GM19372 (cell line): ENCODE data around the gene MYBPH.

Experiments
- ATAC-seq: cut with Tn5 transposase; IDR thresholded peaks from one replicate; pipeline ENCODE4 v1.9.1; 2021; ENCODE audit warnings: mild to moderate bottlenecking, low read depth, moderate library complexity; ENCODE audit not compliant: unreplicated experiment

The MYBPH gene

GRCh38 chr1:203201516-203202205, 26.0 kb upstream of the MYBPH start:
- no peak for ATAC-seq

DNA sequence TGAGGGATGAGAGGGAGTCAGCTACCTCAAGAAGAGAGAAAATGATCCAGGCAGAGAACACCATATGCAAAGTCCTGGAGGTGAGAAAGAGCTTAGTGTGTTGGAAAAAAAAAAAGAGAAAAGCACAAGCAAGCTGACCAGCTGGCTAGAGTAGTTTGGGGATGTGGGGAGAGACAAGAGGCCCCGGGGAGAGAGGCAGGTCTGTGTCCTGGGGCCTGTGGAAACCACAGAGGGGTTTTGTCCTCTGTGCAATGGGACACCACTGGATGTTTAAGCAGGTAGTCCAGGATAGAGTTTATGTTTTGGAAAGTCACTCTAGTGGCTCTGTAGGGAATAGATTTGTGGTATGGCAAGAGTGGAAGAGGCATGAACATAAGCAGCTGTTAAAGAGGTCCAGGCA, 25.3 kb upstream of the MYBPH start:
- no peak for ATAC-seq

- no peak for ATAC-seq
Measured at GRCh38 chr1:203199816-203200571, 24.4 kb upstream of the MYBPH start.

- no peak for ATAC-seq
Measured at GRCh38 chr1:203199481-203199815, 23.8 kb upstream of the MYBPH start.

DNA sequence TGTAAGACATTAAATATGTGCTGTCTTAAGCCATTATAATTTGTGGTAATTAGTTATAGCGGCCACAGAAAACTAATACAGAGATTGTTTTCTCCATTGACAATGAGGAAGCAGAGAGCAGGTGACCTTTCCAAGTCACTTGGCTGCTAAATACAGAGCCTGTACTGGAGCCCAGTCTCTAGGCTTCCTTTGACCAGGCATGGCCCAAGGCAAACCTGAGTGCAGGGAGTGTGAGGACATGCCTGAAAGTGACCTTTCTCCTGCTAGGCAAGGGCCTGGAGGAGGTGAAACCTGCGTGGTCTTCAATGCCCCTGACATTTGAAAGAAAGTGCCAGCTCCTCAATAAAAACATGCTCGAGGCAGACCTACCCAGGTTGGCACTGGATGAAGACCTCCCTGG, 23.4 kb upstream of the MYBPH start:
- no peak for ATAC-seq

DNA sequence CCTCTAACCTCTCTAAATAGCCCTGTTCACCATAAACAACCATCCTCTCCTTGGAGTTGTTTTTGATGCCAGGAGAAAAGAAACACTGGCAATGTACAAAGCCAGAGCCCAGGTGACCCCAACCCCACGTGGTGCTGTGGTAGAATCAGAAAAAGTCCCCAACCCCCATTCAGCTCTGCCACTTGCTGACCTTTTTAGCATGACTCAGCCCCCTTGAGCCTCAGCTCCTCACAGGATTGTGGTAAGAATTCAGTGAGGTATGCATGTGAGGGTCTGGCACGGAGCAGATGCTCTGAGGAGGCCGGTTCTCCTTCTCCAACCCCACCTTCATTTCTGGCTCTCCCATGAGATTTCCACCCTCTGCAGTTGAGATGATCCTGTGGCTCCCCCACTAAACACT, 22.0 kb upstream of the MYBPH start:
- ATAC-seq = no peak

- ATAC-seq = no peak
Measured at GRCh38 chr1:203196371-203196770, 20.7 kb upstream of the MYBPH start.

- no peak for ATAC-seq
Measured at GRCh38 chr1:203190949-203191348, 15.3 kb upstream of the MYBPH start.

DNA sequence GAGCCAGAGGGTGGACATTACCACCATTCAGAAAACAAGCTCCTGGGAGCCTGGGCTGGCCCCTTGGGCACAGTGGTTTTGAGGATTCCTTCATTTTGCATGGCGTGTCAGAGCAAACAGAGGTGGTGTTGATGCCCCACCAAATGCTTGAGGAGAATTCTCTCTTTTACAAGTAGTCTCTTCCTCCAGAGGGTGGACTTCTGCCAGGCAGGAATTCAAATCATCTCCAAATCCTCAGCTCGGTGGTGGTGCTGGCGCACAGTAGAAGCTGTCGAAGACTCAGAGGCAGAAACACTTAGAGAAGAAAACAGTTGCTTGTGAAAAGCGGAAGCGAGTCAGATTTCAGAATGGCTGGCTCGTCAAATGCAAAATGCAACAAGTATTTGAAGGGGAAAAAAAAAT, 14.3 kb upstream of the MYBPH start:
- ATAC-seq = no peak

DNA sequence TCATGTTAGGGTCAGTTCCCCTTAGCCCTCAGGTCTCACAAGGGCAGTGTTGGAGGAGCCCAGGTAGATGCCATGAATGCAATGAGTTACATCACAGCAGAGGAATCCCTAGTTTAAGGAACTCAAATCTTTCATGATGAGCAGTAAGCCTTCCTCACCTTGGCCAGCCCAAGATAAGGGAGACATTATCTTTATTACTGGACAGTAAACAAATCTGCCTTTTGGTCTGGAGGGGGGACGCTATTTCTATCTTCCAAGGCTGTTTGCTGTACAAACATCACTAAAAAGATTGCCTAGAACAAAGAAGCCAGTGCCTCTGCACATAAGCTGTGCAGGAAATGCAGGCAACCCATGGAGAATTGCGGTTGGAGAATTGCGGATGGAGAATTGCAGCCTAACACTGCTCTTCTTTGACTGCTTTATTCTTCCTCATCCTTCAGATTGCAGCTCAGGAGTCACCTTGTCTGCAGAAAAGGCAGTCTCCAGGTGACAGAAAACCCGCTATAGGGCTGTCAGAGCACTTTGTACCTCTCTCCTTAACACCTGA, 13.1 kb upstream of the MYBPH start:
- no peak for ATAC-seq

- ATAC-seq = no peak
Measured at GRCh38 chr1:203187689-203188264, 12.2 kb upstream of the MYBPH start.

DNA sequence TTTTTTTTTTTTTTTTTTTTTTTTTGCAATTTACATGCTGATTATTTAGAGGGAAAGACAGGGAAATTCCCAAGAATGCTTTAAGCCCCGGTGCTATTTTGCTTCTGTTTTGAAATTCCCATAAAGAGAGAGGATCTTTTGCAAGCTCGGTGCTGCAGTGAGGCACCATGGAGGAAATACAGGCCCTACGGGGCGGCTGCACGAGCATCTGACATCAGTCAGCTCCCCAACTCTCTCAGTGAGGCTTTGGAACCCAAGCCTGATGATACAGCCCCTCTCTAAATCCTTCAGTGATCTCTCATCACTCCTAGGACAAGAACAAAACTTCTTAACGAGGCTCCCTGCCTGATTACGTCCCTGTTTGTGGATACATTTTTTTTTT, 11.7 kb upstream of the MYBPH start:
- ATAC-seq = no peak

DNA sequence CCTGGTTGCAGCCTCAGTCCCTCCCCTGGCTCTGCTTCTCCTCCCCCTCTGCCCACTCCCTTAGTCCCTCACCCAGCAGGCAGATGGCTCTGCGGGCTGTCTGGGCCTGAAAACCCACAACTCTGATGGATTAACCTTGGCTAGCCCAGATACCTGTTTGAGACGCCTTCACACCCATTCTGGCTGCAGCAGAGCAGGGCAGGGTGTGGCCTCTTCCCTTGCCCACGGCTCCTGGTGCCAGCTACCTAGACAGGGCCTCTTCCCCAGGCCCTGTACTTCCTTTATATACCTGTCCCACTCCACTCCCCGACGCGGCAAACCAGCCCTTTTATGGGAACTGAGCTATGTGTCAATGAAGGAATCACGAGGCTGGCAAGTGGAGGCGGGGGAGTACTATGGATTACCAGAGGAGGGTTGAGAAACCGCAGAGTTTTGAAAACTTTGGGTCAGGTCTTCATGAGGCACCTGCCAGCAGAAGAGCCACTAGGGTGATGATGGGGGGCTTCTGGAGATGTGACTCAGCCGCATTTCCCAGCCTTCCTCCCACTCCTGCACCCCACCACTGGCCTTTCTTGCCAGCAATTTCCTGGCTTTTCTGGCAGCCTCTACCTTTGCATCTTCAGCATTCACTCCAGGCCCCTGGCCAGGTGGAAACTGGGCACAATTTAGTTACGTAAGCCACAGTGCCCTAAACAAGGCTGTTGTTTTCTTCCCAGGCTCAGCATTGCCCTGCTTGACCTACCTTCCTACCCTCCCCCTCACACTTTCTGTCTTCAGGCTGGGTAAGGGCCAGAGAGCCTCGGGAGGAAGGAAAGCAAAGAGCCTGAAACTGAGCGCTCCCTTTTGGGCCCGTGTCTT, 11.0 kb upstream of the MYBPH start, which contains the start of gene CHI3L1:
Gene CHI3L1, minus strand, starts transcription at position 259 of the 858 bp plus-strand sequence. Its CDS starts 81 bp downstream, at position 178.
- ATAC-seq = no peak

GRCh38 chr1:203186091-203186445, 10.4 kb upstream of the MYBPH start:
- no peak for ATAC-seq

GRCh38 chr1:203185585-203185984, 10.0 kb upstream of the MYBPH start:
- ATAC-seq = no peak

- no peak for ATAC-seq
Measured at GRCh38 chr1:203185061-203185461, 9.4 kb upstream of the MYBPH start.

DNA sequence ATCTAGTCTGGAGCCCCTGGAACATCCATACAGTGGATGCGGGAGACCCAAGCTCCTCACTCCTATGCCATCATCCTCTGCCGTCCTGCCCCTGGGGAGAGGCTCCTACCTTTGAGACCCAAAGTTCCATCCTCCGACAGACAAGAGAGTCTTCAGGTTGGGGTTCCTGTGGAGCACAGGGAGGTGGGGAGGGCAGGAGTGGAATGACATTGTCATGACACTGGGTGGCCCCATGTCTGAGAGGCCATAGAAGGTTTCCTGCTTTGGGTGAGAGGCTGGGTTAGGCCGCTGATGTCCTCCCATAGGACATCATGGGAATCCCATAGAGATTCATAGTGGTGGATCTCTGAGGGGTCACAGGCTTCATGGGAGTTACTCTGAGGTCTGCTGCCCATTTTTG, 8.8 kb upstream of the MYBPH start:
- ATAC-seq = no peak

DNA sequence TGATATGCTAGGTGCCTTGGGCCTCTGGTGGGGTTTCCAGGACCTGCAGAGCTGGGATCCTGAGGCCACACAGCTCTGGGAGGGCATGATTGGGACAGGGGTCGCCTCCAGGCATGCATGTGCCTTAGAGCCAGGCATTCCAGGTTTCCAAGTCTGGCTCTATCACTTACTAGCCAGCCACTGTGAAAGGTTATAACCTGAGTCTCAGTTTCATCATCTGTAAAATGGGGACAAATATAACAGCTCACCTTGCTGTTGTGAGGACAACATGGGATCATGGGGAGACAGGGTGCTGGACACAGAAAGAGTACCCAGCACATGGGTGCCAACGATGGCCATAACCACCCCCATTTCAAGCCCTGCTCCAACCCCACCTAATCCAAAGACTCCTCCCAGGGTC, 8.2 kb upstream of the MYBPH start:
- ATAC-seq = no peak

DNA sequence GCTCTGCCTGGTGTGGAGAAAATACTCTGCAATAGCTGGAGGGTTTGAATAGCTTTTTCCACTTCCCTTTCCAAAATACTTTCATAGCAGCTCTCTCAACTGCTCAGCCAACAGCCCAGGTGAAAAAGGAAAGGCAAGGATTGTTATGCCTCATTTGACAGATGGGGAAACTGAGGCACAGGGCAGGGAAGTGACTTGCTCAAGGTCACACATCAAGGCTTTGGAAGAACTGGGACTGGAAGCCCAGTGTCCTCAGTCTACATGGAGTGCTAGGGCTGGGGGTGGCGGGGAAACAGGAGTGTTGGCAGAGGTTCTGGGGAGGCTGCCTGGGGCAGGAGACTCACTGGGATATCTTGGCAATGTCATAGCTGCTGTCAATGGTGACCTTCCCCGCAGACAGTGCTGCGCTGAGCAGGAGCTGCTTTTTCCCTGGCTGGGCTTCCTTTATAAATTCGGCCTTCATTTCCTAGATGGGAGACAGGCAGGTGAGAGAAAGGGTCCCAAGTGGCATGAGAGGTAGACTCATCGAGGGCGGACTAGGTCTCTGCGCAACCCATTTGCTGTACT, 6.8 kb upstream of the MYBPH start:
- no peak for ATAC-seq

DNA sequence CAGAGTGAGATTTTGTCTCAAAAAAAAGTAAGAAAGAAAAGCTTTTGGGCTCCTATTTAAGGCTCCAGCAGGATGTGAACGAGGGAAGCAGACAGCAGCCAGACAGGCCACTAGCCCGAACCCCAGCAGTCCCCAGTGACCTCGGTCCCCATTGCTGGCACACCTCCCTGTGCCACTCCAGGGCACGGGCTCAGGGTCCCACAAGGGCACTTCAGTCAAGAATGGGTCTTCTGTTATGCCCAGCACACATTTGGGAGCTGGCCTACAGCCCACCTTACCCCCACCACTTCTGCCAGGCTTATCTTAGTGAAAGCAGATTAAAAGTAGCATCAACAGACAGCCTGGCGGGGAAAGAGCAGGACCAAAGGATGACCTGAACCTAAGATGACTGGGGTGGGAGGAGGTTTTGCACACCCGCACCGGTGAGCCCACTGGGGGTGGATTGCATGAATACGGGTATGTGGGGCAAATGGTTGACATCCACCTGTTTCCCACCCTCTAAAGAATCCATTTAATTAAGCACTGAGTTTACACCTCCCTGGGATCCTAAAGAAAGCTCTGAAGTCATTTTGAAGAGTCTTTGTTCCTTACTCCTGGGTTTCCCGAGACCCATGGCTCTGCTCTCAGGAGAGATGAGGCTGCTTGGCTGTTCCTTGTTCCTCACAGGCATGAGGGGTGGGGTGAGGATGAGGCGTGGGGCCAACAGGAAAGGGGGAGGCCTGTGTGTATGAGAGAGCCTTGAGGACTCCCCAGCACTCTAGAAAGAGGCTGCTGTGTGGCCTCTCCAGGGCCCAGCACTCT, 6.2 kb upstream of the MYBPH start:
- ATAC-seq = no peak
